Inferior parietal cortex (tissue), 1 donor: ENCODE data around the gene KRTDAP.

Experiments used
- DNase-seq: peaks from one replicate; pipeline ENCODE4 v3.0.0-alpha.2; 2016; ENCODE audit errors: extremely low spot score

The KRTDAP gene

DNA sequence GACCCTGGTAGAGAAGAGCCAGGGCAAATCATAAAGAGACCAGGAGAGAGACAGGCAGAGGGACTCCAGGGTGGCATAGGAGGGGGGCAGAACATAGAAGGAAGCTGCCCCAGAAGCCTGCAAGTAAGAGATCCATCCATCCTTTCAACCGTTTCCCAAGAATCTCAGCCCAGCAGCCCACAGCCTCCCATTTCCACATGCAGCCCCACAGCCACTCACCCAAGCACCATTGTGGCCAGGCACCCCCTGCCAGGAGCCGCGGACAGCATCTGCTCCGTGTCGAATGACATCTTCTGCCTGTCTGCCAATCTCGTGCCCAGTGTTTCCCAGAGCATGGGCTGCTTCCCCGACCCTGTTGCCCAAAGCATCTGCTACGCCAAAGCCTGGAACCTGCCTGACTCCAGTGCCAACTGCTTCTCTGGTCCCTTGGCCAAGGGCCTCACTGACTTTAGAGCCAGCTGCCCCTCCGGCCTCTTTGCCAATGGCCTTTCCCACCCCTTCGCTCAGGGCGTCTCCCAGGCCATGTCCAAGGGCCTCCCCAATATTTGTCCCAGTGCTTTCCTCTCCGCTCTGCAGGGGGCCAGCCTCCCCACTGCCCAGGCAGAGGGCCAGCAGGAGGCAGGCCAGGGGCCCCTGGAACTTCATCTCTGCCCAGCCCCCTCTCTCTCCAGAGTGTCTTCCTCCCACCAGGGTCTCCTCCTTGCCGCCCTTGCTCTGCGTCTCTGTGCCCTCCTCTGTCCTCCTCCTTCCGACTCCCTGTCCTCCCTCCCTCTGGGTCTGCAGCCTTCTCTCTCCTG is 22.8 kb upstream of the KRTDAP start:
- DNase-seq: no peak

DNA sequence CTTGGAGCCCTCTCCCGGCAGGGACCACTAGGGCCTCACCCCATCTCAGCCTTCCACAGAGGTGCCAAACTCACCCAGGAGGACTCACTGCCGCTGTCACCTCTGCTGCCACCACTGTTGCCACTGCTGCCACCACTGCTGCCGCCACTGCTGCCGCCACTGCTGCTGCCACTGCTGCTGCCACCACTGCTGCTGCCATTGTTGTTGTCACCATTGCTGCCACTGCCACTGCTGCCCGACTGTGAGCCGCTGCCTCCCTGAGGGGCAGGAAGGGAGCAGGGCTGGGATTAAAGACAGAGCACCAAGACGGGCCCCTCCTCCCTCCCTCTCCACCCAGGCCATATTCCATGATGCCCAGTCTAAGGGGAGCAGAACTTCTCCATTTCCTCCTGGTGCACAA is 21.1 kb upstream of the KRTDAP start:
- no peak for DNase-seq

DNA sequence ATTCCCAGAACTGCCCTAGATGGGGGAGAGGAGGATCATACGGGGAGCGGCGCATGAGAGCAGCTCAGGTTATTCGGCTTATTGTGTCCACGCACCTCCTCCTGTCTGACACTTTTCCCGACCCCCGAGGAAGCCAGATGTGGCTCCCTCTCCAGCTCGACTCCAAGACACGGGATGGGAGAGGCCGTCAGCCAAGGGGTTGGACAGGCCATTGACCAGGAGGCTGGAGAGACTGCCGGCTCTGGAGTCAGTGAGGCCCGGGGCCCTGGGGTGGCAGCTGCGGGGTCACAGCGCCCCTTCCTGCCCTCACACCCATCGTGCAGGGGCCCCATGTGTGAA is 20.3 kb upstream of the KRTDAP start:
- DNase-seq: no peak

DNA sequence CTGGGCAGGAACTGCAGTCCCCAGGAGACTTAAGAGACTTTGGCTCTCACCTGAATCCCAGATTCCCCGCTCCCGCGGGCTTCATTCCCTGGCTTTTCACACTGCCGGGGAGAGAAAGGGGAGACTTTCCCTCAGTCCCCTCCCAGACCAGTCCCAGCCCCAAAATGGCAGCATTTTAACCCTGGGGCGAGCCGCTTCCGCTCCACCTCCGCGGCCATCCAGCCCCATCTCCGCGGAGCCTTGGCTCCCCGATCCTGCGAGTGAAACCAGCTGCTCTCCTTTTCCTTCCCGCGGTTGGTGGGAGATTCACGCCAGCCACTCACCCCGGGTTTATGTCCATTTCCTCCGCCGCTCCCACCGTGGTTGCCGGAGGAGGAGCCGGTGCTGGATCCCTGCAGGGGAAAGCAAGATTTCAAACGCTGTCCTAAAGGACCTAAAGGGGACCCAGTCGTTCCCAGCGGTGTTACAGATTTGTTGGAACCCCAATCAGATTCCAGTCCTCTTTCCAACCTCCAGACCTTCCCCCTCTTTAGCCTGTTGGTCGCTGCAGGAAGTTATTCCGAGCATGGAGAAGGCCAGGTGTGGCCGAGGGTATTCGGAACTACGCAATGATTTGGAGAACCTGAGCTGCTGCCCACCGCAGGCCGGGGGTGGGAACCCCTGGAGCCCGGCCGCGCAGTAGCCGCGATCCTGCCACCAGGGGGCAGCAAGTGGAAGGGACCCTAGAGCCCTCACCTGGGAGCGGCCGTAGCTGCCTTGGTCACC is 19.8 kb upstream of the KRTDAP start:
- DNase-seq: peak; percentile 62

DNA sequence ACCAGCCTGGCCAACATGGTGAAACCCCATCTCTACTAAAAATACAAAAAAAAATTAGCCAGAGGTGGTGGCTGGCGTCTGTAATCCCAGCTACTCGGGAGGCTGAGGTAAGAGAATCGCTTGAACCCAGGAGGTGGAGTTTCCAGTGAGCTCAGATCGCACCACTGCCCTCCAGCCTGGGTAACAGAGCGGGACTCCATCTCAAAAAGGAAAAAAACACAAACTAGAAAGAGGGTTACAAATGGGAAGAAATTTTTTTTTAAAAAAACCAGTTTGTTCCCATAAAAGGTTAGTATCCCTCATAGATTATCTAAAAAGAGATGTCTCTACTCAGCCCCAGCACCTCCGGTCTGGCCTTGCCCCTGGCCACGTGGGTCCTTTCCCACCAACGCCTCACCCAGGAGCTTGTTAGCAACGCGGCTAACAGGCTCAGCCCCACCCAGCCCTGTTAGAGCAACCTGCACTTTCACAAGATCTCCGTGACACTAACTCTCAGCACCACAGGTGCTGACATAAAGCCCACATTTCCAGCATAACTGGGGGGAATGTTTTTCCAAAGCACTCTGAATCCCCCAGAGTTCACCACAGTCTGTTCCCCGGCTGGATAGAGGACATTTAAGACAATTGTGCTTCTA is 18.9 kb upstream of the KRTDAP start:
- DNase-seq: no peak

DNA sequence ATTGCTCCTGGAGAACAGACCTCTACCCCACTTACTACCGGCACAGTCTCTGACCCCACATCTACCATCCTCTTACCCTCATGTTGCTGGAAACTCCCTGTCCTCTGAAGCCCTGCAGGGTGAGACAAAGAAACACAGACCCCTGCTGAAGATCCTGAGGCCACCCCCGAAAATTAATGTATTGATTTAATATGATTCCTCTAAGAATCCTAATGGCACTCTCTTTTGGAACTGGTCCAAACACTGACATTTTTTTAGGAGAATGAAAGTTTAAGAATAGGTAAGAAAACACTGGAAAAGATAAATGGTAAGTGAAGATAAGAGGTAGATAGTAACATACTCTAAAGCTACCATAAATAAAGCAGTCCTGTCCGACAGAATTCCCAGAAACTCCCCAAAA is 17.9 kb upstream of the KRTDAP start:
- DNase-seq: no peak

DNA sequence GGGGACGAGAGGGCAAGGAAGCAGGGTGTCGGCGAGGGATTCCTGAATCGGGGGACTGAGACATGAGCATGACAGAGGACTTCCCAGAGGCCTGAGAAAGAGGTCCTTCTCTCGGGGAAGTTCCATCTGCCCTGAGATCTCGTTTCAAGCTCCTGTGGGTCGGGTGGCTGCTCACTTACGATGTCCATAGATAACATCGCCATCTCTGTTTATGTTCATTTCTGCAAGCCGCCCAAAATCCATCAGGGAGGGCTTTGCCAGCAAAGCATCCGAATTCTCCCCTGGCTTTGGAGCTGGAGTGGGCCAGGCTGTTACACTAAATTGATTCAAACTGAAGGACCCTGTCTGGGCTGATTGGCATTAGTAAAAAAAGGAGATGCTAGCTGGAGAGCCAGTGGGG is 17.3 kb upstream of the KRTDAP start:
- no peak for DNase-seq

DNA sequence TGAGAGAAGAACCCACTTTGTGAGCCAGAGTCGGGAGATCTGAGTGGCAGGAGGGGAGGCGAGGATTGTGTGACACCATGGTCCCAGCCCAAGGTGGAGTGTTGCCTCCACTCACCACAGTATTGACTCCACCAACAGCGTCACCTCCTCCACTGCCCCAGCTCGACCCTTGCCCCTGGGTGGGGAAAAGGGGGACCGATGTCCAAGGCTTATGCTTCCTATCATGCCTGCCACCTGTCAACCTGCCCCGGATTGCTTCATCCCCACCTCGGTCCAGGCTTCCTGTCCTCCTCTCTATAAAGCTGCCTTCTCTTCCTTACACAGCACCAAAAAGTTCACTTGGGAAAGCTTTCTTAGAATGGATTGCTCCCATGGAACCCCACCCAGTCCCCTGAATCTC is 15.7 kb upstream of the KRTDAP start:
- no peak for DNase-seq

DNA sequence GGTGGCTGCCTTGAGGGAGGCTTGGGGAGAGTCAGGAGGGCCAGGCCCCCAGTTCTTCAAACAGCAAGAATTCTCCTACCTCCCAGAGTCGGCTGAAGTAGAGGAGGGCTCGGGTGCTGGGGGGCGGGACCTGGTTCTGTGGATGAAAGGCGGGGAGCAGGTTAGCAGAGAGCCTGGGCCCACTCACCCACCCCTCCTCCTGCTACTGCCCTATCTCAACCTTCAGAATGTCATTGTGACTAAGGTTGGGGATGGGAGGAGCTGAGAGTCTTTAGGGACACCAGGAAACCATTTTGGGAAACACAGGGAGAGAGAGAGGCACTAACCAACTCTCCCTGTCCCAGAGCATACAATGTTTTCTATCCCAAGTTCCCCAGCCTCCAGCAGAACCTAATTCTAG is 12.5 kb upstream of the KRTDAP start:
- no peak for DNase-seq

DNA sequence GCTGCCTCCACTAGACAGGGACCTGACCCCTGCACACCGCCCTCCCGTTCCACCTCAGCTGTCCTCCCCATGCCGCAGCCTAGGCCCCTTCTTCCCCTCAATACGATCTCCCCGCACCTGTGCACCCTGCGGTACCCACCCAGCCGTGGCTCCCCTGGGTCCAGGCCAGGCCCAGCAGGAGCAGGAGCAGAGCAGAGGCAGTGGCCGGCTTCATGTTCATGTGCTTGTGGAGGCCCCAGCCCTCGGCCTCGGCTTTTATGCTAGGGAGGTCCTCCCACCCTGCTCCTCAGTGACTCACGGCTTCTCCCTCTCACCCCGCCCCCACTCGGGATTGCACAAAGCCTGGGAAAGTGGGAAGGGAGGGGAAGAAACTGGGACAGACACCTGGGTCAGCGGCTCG is 11.4 kb upstream of the KRTDAP start:
- no peak for DNase-seq

DNA sequence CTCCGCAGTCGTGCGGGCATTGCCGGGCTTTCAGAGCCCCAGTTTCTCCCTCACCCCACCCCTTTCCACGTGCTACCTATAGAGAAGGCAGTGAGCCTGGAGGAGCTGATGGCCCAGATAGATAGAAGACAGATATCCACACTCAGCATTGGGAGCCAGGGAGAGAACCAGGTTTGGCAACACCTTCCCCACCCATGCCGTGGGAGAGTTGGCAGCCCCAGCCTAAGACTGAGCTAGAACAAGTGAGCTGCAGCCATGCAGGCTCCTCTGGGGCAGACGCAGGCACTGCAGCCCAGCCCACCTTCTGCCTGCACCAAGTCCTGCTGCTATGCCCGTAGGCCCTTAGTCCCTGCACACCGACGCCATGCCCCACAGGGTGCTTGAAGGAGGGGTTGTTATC is 10.3 kb upstream of the KRTDAP start:
- no peak for DNase-seq

DNA sequence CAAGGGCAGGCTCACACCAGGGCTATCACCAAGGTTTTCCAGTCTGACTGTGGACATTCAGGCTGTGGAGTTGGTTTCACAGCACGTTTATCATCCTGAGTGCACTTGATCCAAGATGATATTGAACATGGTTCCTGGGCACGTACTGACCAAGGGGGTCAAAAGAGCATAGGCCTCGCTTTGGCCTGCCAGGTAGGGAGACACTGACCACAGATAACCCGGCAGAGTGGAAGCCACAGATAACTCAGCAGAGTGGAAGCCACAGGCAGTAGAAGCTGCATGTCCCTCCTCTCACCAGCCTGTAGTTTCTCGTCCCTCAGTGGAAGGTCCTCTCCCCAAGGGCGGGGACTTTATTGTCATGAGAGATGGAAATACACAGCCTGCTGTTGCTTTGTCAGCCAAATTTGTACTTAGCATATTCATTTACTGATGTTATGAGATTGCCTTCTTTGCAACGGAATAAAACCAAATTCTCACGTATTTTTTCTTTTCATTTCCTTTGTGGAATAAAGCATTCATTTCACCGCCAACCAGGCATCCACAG is 8.8 kb upstream of the KRTDAP start:
- no peak for DNase-seq

DNA sequence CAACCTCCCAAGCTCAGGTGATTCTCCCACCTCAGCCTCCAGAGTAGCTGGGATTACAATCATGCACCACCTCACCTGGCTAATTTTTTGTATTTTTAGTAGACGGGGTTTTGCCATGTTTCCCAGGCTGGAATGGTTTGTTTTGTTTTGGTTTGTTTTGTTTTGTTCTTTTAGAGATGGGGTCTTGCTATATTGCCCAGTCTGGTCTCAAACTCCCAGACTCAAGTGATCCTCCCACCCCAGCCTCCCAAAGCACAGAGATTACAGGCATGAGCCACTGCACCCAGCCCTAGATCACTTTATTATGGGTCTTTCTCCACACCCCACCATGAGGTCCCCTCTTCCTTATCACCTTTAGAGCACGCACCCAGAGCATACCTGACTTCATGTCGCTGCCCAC is 8.0 kb upstream of the KRTDAP start:
- DNase-seq: no peak

DNA sequence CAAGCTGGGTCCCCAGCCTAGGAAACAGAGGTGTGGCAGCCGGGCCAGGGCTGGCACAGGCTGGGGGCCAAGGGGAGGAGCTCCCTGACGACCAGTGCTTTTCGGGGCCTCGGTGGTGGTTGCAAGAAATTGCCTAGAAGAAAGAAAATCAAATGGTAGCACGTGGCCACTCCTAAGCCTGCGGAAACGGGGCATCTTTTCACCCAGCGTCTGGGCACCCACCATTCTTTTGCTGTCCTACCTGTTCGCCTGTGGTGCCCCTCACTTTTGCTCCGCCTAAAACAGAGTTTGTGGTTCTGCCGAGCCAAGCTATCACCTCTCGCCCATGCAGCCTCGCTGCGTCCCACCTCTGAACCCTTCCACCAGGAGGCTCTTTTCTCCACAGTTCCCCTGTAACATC is 7.1 kb upstream of the KRTDAP start:
- DNase-seq: no peak

DNA sequence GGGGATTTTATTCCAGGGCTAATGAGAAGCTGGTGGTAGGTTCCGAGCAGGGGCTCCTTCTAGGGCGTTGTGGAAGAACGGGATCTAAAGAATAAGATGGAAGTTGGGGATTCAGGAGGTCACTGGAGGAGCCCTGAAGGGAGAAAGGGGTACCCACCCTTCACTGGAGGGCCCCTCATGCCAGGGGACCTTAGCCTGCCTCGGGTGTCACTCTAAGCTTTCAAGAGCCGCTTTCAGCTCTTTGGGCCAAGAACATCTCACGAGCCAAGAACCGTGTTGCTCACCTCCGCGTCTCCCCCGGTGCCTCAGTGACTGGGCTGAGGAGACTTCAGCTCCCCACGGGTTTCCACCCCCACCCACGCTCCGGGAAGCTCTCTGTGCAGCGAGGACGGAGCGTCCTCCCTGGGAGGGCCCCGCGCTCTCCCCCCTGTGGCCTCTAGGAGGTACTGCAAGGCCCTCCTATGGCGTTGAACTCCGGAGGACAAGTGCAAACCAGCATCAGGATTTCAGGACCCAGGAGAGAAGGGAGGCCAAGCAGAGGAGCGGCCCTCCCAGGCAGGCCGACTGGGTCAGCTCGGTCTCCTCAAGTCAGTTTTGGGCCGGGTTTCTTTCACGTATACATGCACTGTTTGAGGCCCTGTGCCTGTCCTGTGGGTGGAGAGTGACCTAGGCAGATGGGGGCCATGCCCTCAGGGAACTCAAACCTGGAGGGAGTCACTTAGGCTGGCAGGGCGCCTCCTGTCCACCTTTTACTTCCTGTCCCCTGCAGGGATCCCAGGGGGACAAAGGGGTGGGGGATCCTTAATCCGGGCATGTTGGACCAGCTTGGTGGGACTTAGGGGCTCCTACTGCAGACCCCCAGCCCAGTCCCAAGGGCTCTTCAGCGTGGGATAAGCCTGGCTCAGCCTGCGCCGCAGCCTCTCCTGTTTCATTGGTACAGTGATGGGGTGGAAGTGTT is 5.1 kb upstream of the KRTDAP start:
- peak; percentile 69 for DNase-seq

DNA sequence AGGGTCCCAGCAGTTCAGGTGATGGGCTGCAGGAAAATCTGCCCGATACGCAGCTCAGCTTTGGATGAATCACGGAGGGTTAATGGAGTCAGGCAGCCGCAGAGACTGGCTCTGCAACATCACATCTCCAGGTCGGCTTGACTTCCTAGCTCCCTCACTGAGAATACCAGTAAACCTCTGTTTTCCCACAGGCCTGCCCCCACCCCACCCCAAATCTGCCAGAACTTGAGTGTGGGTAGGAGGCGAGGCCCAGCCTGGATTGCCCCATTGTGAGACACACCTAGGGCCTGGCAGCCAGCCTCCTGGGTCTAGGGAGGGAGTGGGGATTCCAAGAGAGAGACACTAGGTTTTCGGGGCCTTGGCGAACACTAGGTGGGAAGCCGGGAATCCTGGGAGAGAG is 3.7 kb upstream of the KRTDAP start:
- DNase-seq: no peak

DNA sequence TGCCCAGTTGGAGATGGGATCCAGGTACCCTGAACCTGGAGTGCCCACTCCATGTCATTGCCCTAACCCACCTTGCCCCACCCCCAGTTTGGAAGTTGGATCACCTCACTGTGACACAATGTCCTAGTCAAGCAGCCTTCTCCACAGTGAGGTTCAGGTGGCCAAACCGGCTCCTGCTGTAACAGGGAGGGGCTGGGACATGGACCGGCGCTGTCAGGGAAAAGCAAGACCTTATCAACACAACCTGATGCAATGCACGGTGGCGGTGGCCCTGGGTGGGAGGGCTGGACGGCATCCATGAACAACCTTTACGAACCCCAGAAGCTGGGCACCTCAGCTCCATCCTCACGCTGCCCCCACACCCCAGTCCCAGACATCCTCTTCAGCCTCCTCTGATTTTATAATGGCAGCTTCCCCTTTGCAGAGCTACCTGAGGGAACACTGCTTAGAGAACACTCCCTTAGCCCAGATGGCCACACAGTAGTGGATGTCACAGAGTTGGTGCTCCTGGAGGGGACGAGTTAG is 1.6 kb upstream of the KRTDAP start:
- DNase-seq: no peak

DNA sequence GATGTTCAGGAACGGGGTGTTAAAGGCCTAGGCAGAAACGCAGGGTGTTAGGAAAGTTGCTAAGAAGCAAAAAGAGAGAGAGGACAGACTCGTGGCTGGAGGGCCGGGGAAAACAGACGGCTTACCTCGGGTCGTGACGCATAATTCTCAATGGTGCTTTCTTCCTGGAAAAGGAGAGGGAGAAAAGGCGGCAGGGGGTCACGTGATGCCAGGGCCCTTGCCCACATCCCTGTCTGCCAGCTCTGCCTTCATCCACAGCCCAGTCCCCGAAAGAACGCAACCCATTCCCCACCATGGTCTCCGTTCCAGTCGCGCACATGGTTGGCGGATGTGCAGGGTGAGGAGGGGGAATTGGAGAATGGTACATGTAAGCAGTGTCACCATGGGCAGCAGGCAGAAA is 1.6 kb downstream of the KRTDAP start:
- DNase-seq: no peak

DNA sequence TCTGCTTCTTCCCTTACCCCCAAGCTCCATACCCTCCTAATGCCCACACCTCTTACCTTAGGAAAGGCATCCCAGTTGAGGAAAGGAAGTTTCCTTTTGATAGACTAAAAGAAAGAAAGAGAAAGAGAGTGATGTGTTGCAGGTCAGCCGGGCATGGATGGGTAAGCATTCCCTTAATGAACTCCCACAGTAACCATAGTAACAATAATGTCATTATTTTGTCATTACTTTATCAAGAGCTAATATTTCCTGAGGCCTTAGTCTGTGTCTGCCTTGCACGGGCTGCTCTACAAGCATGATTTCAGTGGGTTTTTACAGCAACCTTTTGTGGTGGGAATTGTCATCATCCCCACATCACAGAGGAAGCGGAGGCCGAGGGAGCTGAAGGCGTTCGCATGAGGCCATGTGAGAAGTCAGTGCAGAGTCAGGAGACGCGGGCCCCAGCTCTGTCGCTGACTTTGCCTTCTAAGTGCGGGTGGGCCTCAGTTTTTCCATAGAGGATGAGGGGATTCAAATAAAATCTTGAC is 2.5 kb downstream of the KRTDAP start:
- no peak for DNase-seq

DNA sequence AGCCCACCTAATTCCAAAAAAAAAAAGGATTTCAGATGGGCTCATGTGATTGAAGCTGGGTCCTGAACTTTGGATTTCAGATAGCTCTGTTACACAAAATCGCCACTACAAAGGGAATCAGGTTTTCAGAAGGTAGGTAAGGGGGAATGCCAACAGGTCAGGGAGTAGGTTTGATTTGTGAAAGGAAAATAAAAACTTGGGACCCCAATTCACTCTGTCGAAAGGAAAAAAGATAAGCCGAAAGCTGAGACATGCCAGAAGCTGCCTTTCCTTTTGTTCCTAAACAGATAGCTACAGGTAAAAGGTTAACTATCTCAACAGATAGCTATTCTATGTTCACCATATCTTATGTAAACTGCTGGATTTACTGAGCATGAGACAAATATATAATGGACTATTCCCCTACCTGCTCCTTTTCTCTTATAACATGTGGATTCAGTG is 4.0 kb downstream of the KRTDAP start:
- DNase-seq: no peak
